HepG2 (cell line): ENCODE measurements around the gene GMPR. TPM values are rescaled to one million over a fixed set of nuclear protein-coding genes. Genes with fewer than 3 reads are reported as not detected.

Experiments used
- ATAC-seq: fragments of 200-7000 bp; cut with Tn5 transposase; 3 replicates; pipeline ENCODE4 v1.9.1; 2020; ENCODE audit warnings: mild to moderate bottlenecking, moderate library complexity
- BruUV-seq: library from RNA; stranded (reverse); fragments of 400-500 nt; replicated peaks from 2 replicates; lab custom pipeline; 2021; lab: Mats Ljungman, UMichigan
- CTCF ChIA-PET: fragments of 300-600 bp; formaldehyde crosslinking; extraction: SDS; loops from one replicate; lab custom pipeline; 2021; ENCODE audit warnings: low total read pairs, inconsistent platforms, low intra/inter-chr PET ratio; lab: Yijun Ruan, JAX
- POLR2A ChIA-PET: fragments of 350-600 bp; sonication (Branson Sonifier 250); formaldehyde crosslinking; loops from one replicate; lab custom pipeline; 2020; ENCODE audit warnings: antibody characterized with exemption, inconsistent platforms; lab: Yijun Ruan, JAX
- DNase-seq: peaks from one replicate; pipeline ENCODE4 v3.0.0-alpha.2; 2015; ENCODE audit warnings: low spot score
- FAIRE-seq: peaks from 3 replicates; lab custom pipeline; 2011; peaks lifted over from hg19 to GRCh38; lab: Jason Lieb, UNC
- H2AFZ ChIP-seq: one replicate; pipeline ENCODE4 v1.6.1; 2011; ENCODE audit warnings: low read length, inconsistent platforms
- H3K27ac ChIP-seq: fragments of 300-600 bp; 3 replicates; pipeline ENCODE4 v1.8.0; 2011; ENCODE audit warnings: mixed run types, mild to moderate bottlenecking, mixed read lengths, low read length, inconsistent platforms; ENCODE audit not compliant: insufficient read depth; ENCODE audit errors: extremely low read length
- H3K27me3 ChIP-seq, 2 experiments: fragments of 200-600 bp in 1 of 2; 2 replicates in 1 of 2; 3 replicates in 1 of 2; pipeline versions ENCODE4 v1.6.0 to v1.8.0; 2011; ENCODE audit warnings: low read length in 2 of 2, mild to moderate bottlenecking in 2 of 2, moderate library complexity in 2 of 2, inconsistent platforms in 1 of 2; ENCODE audit not compliant: insufficient read depth in 2 of 2, control insufficient read depth in 1 of 2
- H3K36me3 ChIP-seq, 2 experiments: fragments of 200-600 bp in 1 of 2; replicated peaks in 1 of 2; 2 replicates in 1 of 2; 3 replicates in 1 of 2; pipeline versions ENCODE4 v1.5.1 to v1.8.0; 2011; ENCODE audit warnings: low read length in 2 of 2, inconsistent platforms in 1 of 2; ENCODE audit not compliant: insufficient read depth in 2 of 2, control insufficient read depth in 1 of 2
- H3K4me1 ChIP-seq: 2 replicates; pipeline ENCODE4 v1.5.1; 2012; ENCODE audit warnings: low read length, inconsistent platforms; ENCODE audit not compliant: insufficient read depth
- H3K4me2 ChIP-seq: 2 replicates; pipeline ENCODE4 v1.6.0; 2011; ENCODE audit warnings: low read depth, low read length, inconsistent platforms
- H3K4me3 ChIP-seq, 3 experiments: fragments of 200-600 bp in 1 of 3; sonication (generic), shearing (Covaris generic) in 1 of 3; replicated peaks in 1 of 3; 2 replicates each; pipeline ENCODE4 v1.5.1; 2011 to 2016; ENCODE audit warnings: low read length in 3 of 3, inconsistent platforms in 2 of 3, low read depth in 2 of 3, mild to moderate bottlenecking in 2 of 3, control low read depth in 1 of 3, mixed read lengths in 1 of 3; ENCODE audit not compliant: insufficient read depth in 1 of 3
- H3K79me2 ChIP-seq: one replicate; pipeline ENCODE4 v1.6.1; 2011; ENCODE audit warnings: low read length, inconsistent platforms; ENCODE audit not compliant: insufficient read depth
- H3K9ac ChIP-seq: 2 replicates; pipeline ENCODE4 v1.6.0; 2011; ENCODE audit warnings: mild to moderate bottlenecking, low read depth, low read length, inconsistent platforms; ENCODE audit not compliant: insufficient read depth
- H3K9me3 ChIP-seq: 2 replicates; pipeline ENCODE4 v1.5.1; 2012; ENCODE audit warnings: mild to moderate bottlenecking, low read length
- H4K20me1 ChIP-seq: 2 replicates; pipeline ENCODE4 v1.6.0; 2011; ENCODE audit warnings: inconsistent platforms, mild to moderate bottlenecking, low read length, moderate library complexity; ENCODE audit not compliant: insufficient read depth
- AHR ChIP-seq: IDR thresholded peaks from 2 replicates; pipeline ENCODE4 v1.6.1; 2018; ENCODE audit warnings: missing genetic modification reagents, missing compliant biosample characterization
- ATF7-NPFF ChIP-seq: sonication (generic); formaldehyde crosslinking; IDR thresholded peaks from 2 replicates; pipeline ENCODE4 v1.8.1; 2023; ENCODE audit warnings: mild to moderate bottlenecking, low read depth, missing genetic modification reagents, moderate library complexity
- ATRX ChIP-seq: sonication (generic); formaldehyde crosslinking; IDR thresholded peaks from 2 replicates; pipeline ENCODE4 v1.4.0; 2020; ENCODE audit warnings: missing genetic modification reagents, borderline replicate concordance
- CEBPB ChIP-seq: IDR thresholded peaks from 2 replicates; pipeline ENCODE4 v1.6.1; 2011; ENCODE audit warnings: low read depth, low read length, improper control_type of control experiment, borderline replicate concordance
- GTF2F1 ChIP-seq: fragments of 150-350 bp; IDR thresholded peaks from 2 replicates; pipeline ENCODE4 v1.6.1; 2014; ENCODE audit warnings: low read length
- HES4 ChIP-seq: sonication (generic); formaldehyde crosslinking; IDR thresholded peaks from 2 replicates; pipeline ENCODE4 v1.9.0; 2021; ENCODE audit warnings: mild to moderate bottlenecking, missing genetic modification reagents, borderline replicate concordance
- HNF4G ChIP-seq, 2 experiments: sonication (generic) in 1 of 2; formaldehyde crosslinking in 1 of 2; IDR thresholded peaks; 2 replicates each; pipeline versions ENCODE4 v1.4.0 to v1.6.1; 2011 to 2020; ENCODE audit warnings: borderline replicate concordance in 2 of 2, low read depth in 2 of 2, mild to moderate bottlenecking in 2 of 2, low read length in 1 of 2, missing genetic modification reagents in 1 of 2, moderate library complexity in 1 of 2
- HNRNPK ChIP-seq: fragments of 200-400 bp; formaldehyde crosslinking; IDR thresholded peaks from 2 replicates; pipeline ENCODE4 v1.6.1; 2018; ENCODE audit warnings: low read length, low read depth, moderate library complexity, mild to moderate bottlenecking; ENCODE audit not compliant: poor library complexity, severe bottlenecking
- HOXD1 ChIP-seq: sonication (generic); formaldehyde crosslinking; IDR thresholded peaks from 2 replicates; pipeline ENCODE4 v1.5.0; 2020; ENCODE audit warnings: missing genetic modification reagents
- MXD4 ChIP-seq: IDR thresholded peaks from 2 replicates; pipeline ENCODE4 v1.6.1; 2016; ENCODE audit warnings: mild to moderate bottlenecking, missing biosample characterization, missing genetic modification reagents
- NR0B2 ChIP-seq: sonication (generic); formaldehyde crosslinking; IDR thresholded peaks from 2 replicates; pipeline ENCODE4 v1.4.0; 2020; ENCODE audit warnings: mild to moderate bottlenecking, missing genetic modification reagents
- RAD21 ChIP-seq: fragments of 450-650 bp; formaldehyde crosslinking; IDR thresholded peaks from 2 replicates; pipeline ENCODE4 v1.5.0; 2020; ENCODE audit warnings: mild to moderate bottlenecking
- SOX5 ChIP-seq: IDR thresholded peaks from 2 replicates; pipeline ENCODE4 v1.6.1; 2016; ENCODE audit warnings: borderline replicate concordance
- SSRP1 ChIP-seq: IDR thresholded peaks from 2 replicates; pipeline ENCODE4 v1.6.1; 2016; ENCODE audit warnings: control low read depth
- TEAD2 ChIP-seq: sonication (generic); formaldehyde crosslinking; IDR thresholded peaks from 2 replicates; pipeline ENCODE4 v1.9.0; 2021; ENCODE audit warnings: missing genetic modification reagents
- UBTF ChIP-seq: sonication (generic); formaldehyde crosslinking; IDR thresholded peaks from 2 replicates; pipeline ENCODE4 v1.4.0; 2020; ENCODE audit warnings: mild to moderate bottlenecking, missing genetic modification reagents
- ZNF44 ChIP-seq: sonication (generic); formaldehyde crosslinking; IDR thresholded peaks from 2 replicates; pipeline ENCODE4 v1.5.1; 2020; ENCODE audit warnings: mild to moderate bottlenecking, missing genetic modification reagents
- WGBS: methylation state at CpG from one replicate; pipeline ENCODE4 v1.1.6; 2017; ENCODE audit warnings: low lambda C conversion rate; 5-methylcytosine and 5-hydroxymethylcytosine counted together
- in situ Hi-C: cut with HindIII; loops from 2 replicates; pipeline ENCODE4 v1.10.0; 2017; ENCODE audit warnings: low pct_unique_long_range_greater_than_20kb; ENCODE audit not compliant: extremely low pct_ligation_motif_present
- intact Hi-C: fragments of 100-400 bp; cut with micrococcal nuclease; formaldehyde crosslinking; loops from one replicate; pipeline ENCODE4 v1.10.0; 2022; ENCODE audit not compliant: unreplicated experiment
- polyA plus RNA-seq, 8 experiments: library from polyadenylated mRNA; depleted of rRNA in 3 of 8; stranded (reverse) in 7 of 8; unstranded in 1 of 8; fragments of >200 nt; fragmentation: Illumina TruSeq in 4 of 8; extraction: Trizol in 4 of 8; gene quantifications; 2 replicates each; pipeline versions ENCODE4 v1.2.1 to v1.2.3, GENCODE V29; 2011 to 2016; ENCODE audit warnings: low read depth in 4 of 8, missing spikeins in 1 of 8, mixed read lengths in 1 of 8; ENCODE audit not compliant: insufficient read depth in 1 of 8
- total RNA-seq, 5 experiments: library from RNA; depleted of rRNA; stranded (reverse); fragments of >200 nt; fragmentation: Illumina TruSeq; extraction: Trizol; gene quantifications; 2 replicates each; pipeline ENCODE4 v1.2.3, GENCODE V29; 2016; ENCODE audit warnings: low read depth in 1 of 5

The GMPR gene
- total and polyA plus RNA-seq, 2 of the 13 experiments (the other 11 are each of a cell fraction or from before 2014, with no cell fraction given) = not detected

- ATAC-seq (no peak), FAIRE-seq (no peak), DNase-seq (no peak)
- 79% methylated on average over 5 of the region's 6 CpGs for WGBS
- intact Hi-C loops = no loop called here
- Histone ChIP-seq H3K9me3 (no peaks in the 10 kb centered on the region), H3K4me3 (no peak overlapping the region), H3K9ac (no peak overlapping the region), H4K20me1 (0 out of 2 replicates have a peak, but pooled peaks cover 3% of the 10 kb centered on the region), H3K79me2 (no peaks in the 10 kb centered on the region), H3K4me2 (no peak overlapping the region), H3K4me1 (0 out of 2 replicates have a peak, but pooled peaks cover 2% of the 10 kb centered on the region), H3K27ac (no peak overlapping the region), H3K36me3 (peaks cover 8 to 20% of the 10 kb centered on the region in 2 experiments; a peak in 2 of 5 replicates), H3K27me3 (no peaks in the 10 kb centered on the region), H2AFZ (no peak overlapping the region)
- no peak for TF ChIP-seq MXD4
- TF ChIP-seq ZNF44 = no peak
- TF ChIP-seq SSRP1 (CRISPR knock-in tag) = no peak
- no peak for TF ChIP-seq CEBPB
- no peak for TF ChIP-seq RAD21 (CRISPR knock-in tag)
- no peak for TF ChIP-seq UBTF (CRISPR knock-in tag)
- no peak for TF ChIP-seq HES4 (CRISPR knock-in tag)
- TF ChIP-seq NR0B2 (CRISPR knock-in tag) = no peak
- no peak for TF ChIP-seq GTF2F1
- no peak for TF ChIP-seq TEAD2 (CRISPR knock-in tag)
- no peak for TF ChIP-seq ATF7-NPFF (CRISPR knock-in tag)
- no peak for TF ChIP-seq ATRX (CRISPR knock-in tag)
- no peak for TF ChIP-seq HNRNPK
- no peak for TF ChIP-seq HNF4G (IDR thresholded peaks at IDR 0.05; ENCODE audit: borderline replicate concordance, low read depth, low read length)
- TF ChIP-seq HNF4G (CRISPR knock-in tag; IDR thresholded peaks at IDR 0.05; ENCODE audit: borderline replicate concordance, low read depth) = no peak
- no peak for TF ChIP-seq SOX5 (CRISPR knock-in tag)
- no peak for TF ChIP-seq AHR
- no peak for TF ChIP-seq HOXD1 (CRISPR knock-in tag)
- no TSS peak for BruUV-seq
- in situ Hi-C loops = no loop called here
- POLR2A ChIA-PET = no interaction called here
- CTCF ChIA-PET = no interaction called here
These were observed 80.2 kb downstream of the GMPR start for GRCh38 chr6:16318538-16318937.
